H9 (cell line): Measurements from ENCODE around the gene AACS. TPM values are rescaled to one million over a fixed set of nuclear protein-coding genes. Genes with fewer than 3 reads are reported as not detected.
A peak's percentile ranks its signal among the peaks of the same experiment; 100 is the strongest.

ENCODE experiments used
- DNase-seq: peaks from one replicate; pipeline ENCODE4 v3.0.0-alpha.2; 2017
- H2AFZ ChIP-seq: one replicate; pipeline ENCODE4 v1.6.1; 2013; ENCODE audit warnings: mild to moderate bottlenecking, low read length, control low read depth, moderate library complexity
- H2AK5ac ChIP-seq: 2 replicates; pipeline ENCODE4 v1.6.1; 2013; ENCODE audit warnings: low read length, control low read depth, mixed read lengths; ENCODE audit not compliant: insufficient read length
- H2BK120ac ChIP-seq: one replicate; pipeline ENCODE4 v1.6.1; 2013; ENCODE audit warnings: low read depth, mild to moderate bottlenecking, low read length, control low read depth, inconsistent platforms; ENCODE audit not compliant: poor library complexity, severe bottlenecking
- H2BK12ac ChIP-seq: 2 replicates; pipeline ENCODE4 v1.6.1; 2013; ENCODE audit warnings: low read length, control low read depth, mixed read lengths, low read depth; ENCODE audit not compliant: insufficient read length
- H2BK15ac ChIP-seq: 2 replicates; pipeline ENCODE4 v1.6.1; 2013; ENCODE audit warnings: low read depth, low read length, control low read depth
- H2BK20ac ChIP-seq: one replicate; pipeline ENCODE4 v1.6.1; 2013; ENCODE audit warnings: low read depth, mild to moderate bottlenecking, low read length, control low read depth, inconsistent platforms; ENCODE audit not compliant: poor library complexity, severe bottlenecking
- H2BK5ac ChIP-seq: 2 replicates; pipeline ENCODE4 v1.6.1; 2013; ENCODE audit warnings: low read length, control low read depth, mixed read lengths; ENCODE audit not compliant: insufficient read length
- H3K14ac ChIP-seq: 2 replicates; pipeline ENCODE4 v1.6.1; 2013; ENCODE audit warnings: low read length, control low read depth; ENCODE audit not compliant: insufficient read depth
- H3K18ac ChIP-seq: 2 replicates; pipeline ENCODE4 v1.6.1; 2013; ENCODE audit warnings: low read depth, mild to moderate bottlenecking, mixed read lengths, low read length, control low read depth; ENCODE audit not compliant: insufficient read length
- H3K23ac ChIP-seq: 2 replicates; pipeline ENCODE4 v1.6.1; 2013; ENCODE audit warnings: low read length, control low read depth, mixed read lengths, low read depth; ENCODE audit not compliant: insufficient read length
- H3K23me2 ChIP-seq: 2 replicates; pipeline ENCODE4 v1.6.1; 2013; ENCODE audit warnings: low read depth, mild to moderate bottlenecking, mixed read lengths, low read length, control low read depth; ENCODE audit not compliant: insufficient read length, poor library complexity, severe bottlenecking
- H3K27ac ChIP-seq: 2 replicates; pipeline ENCODE4 v1.5.1; 2013; ENCODE audit warnings: low read length, control low read depth, mixed read lengths, low read depth; ENCODE audit not compliant: insufficient read length
- H3K27me3 ChIP-seq: 2 replicates; pipeline ENCODE4 v1.6.1; 2013; ENCODE audit warnings: low read length, control low read depth, inconsistent platforms; ENCODE audit not compliant: insufficient read depth
- H3K4ac ChIP-seq: 2 replicates; pipeline ENCODE4 v1.6.1; 2013; ENCODE audit warnings: low read depth, mild to moderate bottlenecking, control low read depth, inconsistent platforms, low read length, moderate library complexity
- H3K4me1 ChIP-seq: 2 replicates; pipeline ENCODE4 v1.6.1; 2013; ENCODE audit warnings: low read length, control low read depth, inconsistent platforms; ENCODE audit not compliant: insufficient read depth
- H3K4me2 ChIP-seq: 2 replicates; pipeline ENCODE4 v1.6.1; 2013; ENCODE audit warnings: low read length, control low read depth, mixed read lengths; ENCODE audit not compliant: insufficient read length, insufficient read depth
- H3K56ac ChIP-seq: 2 replicates; pipeline ENCODE4 v1.6.1; 2013; ENCODE audit warnings: low read depth, mild to moderate bottlenecking, mixed read lengths, low read length, control low read depth; ENCODE audit not compliant: insufficient read length
- H3K79me1 ChIP-seq: 2 replicates; pipeline ENCODE4 v1.6.1; 2013; ENCODE audit warnings: low read depth, mild to moderate bottlenecking, moderate library complexity, low read length, control low read depth, inconsistent platforms; ENCODE audit not compliant: insufficient read depth, poor library complexity, severe bottlenecking
- H3K79me2 ChIP-seq: 2 replicates; pipeline ENCODE4 v1.6.1; 2013; ENCODE audit warnings: low read length, control low read depth, inconsistent platforms; ENCODE audit not compliant: insufficient read depth
- H3K9ac ChIP-seq: 2 replicates; pipeline ENCODE4 v1.6.1; 2013; ENCODE audit warnings: low read length, control low read depth, mixed read lengths; ENCODE audit not compliant: insufficient read length; ENCODE audit errors: extremely low read depth
- H3K9me3 ChIP-seq: one replicate; pipeline ENCODE4 v1.6.1; 2013; ENCODE audit warnings: low read depth, low read length, inconsistent platforms; ENCODE audit not compliant: control insufficient read depth
- H3T11ph ChIP-seq: one replicate; pipeline ENCODE4 v1.6.1; 2013; ENCODE audit warnings: mild to moderate bottlenecking, low read length, control low read depth, inconsistent platforms
- H4K20me1 ChIP-seq: one replicate; pipeline ENCODE4 v1.6.1; 2013; ENCODE audit not compliant: control insufficient read depth, insufficient read length, insufficient read depth
- H4K5ac ChIP-seq: 2 replicates; pipeline ENCODE4 v1.6.1; 2013; ENCODE audit warnings: low read depth, mild to moderate bottlenecking, mixed read lengths, low read length, control low read depth; ENCODE audit not compliant: insufficient read length
- H4K8ac ChIP-seq: replicated peaks from 2 replicates; pipeline ENCODE4 v1.6.1; 2013; ENCODE audit warnings: low read length, control low read depth, mixed read lengths, low read depth; ENCODE audit not compliant: insufficient read length
- H4K91ac ChIP-seq: 2 replicates; pipeline ENCODE4 v1.6.1; 2013; ENCODE audit warnings: low read depth, mild to moderate bottlenecking, moderate library complexity, mixed read lengths, low read length, control low read depth; ENCODE audit not compliant: insufficient read length
- H3K27ac Mint-ChIP-seq, 3 experiments: 2 replicates in 2 of 3; 3 replicates in 1 of 3; pipeline ENCODE4 v1.8.0; 2020 to 2021; ENCODE audit warnings: mixed read lengths in 3 of 3, mild to moderate bottlenecking in 1 of 3, moderate library complexity in 1 of 3
- H3K27me3 Mint-ChIP-seq: 2 replicates; pipeline ENCODE4 v1.8.0; 2021; ENCODE audit warnings: low read depth, mild to moderate bottlenecking, moderate library complexity, mixed read lengths
- H3K36me3 Mint-ChIP-seq, 3 experiments: 2 replicates in 2 of 3; 3 replicates in 1 of 3; pipeline ENCODE4 v1.8.0; 2020 to 2021; ENCODE audit warnings: low read depth in 3 of 3, mixed read lengths in 3 of 3; ENCODE audit not compliant: insufficient read depth in 1 of 3
- H3K4me1 Mint-ChIP-seq, 2 experiments: 2 replicates each; pipeline ENCODE4 v1.8.0; 2020; ENCODE audit warnings: mixed read lengths in 2 of 2
- H3K4me3 Mint-ChIP-seq, 2 experiments: 2 replicates in 1 of 2; 3 replicates in 1 of 2; pipeline ENCODE4 v1.8.0; 2020 to 2021; ENCODE audit warnings: mild to moderate bottlenecking in 2 of 2, mixed read lengths in 2 of 2, moderate library complexity in 1 of 2
- H3K9me3 Mint-ChIP-seq, 2 experiments: 2 replicates in 1 of 2; 3 replicates in 1 of 2; pipeline ENCODE4 v1.8.0; 2020; ENCODE audit warnings: mild to moderate bottlenecking in 2 of 2, mixed read lengths in 2 of 2, moderate library complexity in 1 of 2
- CTCF ChIP-seq: fragments of 200-600 bp; sonication (generic); conservative IDR thresholded peaks from 3 replicates; pipeline ENCODE4 v1.8.0; 2021; ENCODE audit warnings: antibody characterized with exemption, mild to moderate bottlenecking
- WGBS: extraction: QIAGEN DNeasy Blood & Tissue Kit; methylation state at CpG from one replicate; pipeline ENCODE4 v1.1.7; 2013; ENCODE audit warnings: missing lambda C conversion rate, low lambda C conversion rate, mixed read lengths; ENCODE audit not compliant: insufficient read length; ENCODE audit errors: extremely low coverage; 5-methylcytosine and 5-hydroxymethylcytosine counted together
- total RNA-seq: library from RNA; stranded (reverse); gene quantifications from 2 replicates; pipeline ENCODE4 v1.2.1, GENCODE V29; 2021

AACS gene
- total RNA-seq, 1 experiment from 2014 or later = 35.0 TPM

GRCh38 chr12:125122668-125123067, 57.4 kb downstream of the AACS start:
- H3K18ac ChIP-seq = no peak overlapping the region
- H3K56ac ChIP-seq = no peak overlapping the region
- H3K4me1 ChIP-seq = no peaks in the 10 kb centered on the region
- Mint-ChIP-seq H3K4me1 (peaks cover 2 to 15% of the 10 kb centered on the region in 2 experiments), H3K36me3 (peaks cover 26 to 49% (median 43%) of the 10 kb centered on the region in 3 experiments), H3K9me3 (no peaks in the 10 kb centered on the region), H3K27me3 (no peaks in the 10 kb centered on the region), H3K27ac (peak overlapping the region in 1 of 3 experiments; percentile 59; a peak in 1 of 7 replicates), H3K4me3 (no peak overlapping the region; a peak in 1 of 5 replicates)
- H3K4me2 ChIP-seq = no peak overlapping the region
- no peak overlapping the region for H4K5ac ChIP-seq
- no peaks in the 10 kb centered on the region for H3K9me3 ChIP-seq
- no peak overlapping the region for H2AFZ ChIP-seq
- no CpG with 5 or more reads among the region's 14 CpGs for WGBS
- H3K79me1 ChIP-seq = no peaks in the 10 kb centered on the region
- H2BK120ac ChIP-seq = no peak overlapping the region
- no peak overlapping the region for H3K23ac ChIP-seq
- no peak overlapping the region for H3K9ac ChIP-seq
- H2BK12ac ChIP-seq = no peak overlapping the region
- H3K4ac ChIP-seq = no peak overlapping the region
- no peaks in the 10 kb centered on the region for H3K27me3 ChIP-seq
- no peaks in the 10 kb centered on the region for H3K23me2 ChIP-seq
- H2AK5ac ChIP-seq = no peak overlapping the region
- H3K27ac ChIP-seq = no peak overlapping the region
- peak; percentile 79 for DNase-seq
- no peak overlapping the region for H2BK20ac ChIP-seq
- H3K14ac ChIP-seq = no peak overlapping the region
- H3T11ph ChIP-seq = no peak overlapping the region
- peak; percentile 63 for TF ChIP-seq CTCF
- no peak overlapping the region for H4K91ac ChIP-seq
- peaks cover 3% of the 10 kb centered on the region for H4K20me1 ChIP-seq
- H3K79me2 ChIP-seq = 0 out of 2 replicates have a peak, but pooled peaks cover 2% of the 10 kb centered on the region
- no peak overlapping the region for H2BK5ac ChIP-seq
- no peak overlapping the region for H4K8ac ChIP-seq
- H2BK15ac ChIP-seq = no peak overlapping the region
